Motor neuron (in vitro differentiated cells): ENCODE results near the gene SLC49A4. TPM values are rescaled to one million over a fixed set of nuclear protein-coding genes. Genes with fewer than 3 reads are reported as not detected.

Experiments used
- ATAC-seq, 8 experiments: fragments of 200-7000 bp; cut with Tn5 transposase; replicated peaks in 6 of 8; 2 replicates each; pipeline ENCODE4 v1.8.0; 2021; ENCODE audit warnings: mild to moderate bottlenecking in 8 of 8, moderate library complexity in 8 of 8
- H3K27ac ChIP-seq, 2 donors: fragments of 250-450 bp; sonication (Bioruptor Pico); 2 replicates each; pipeline ENCODE4 v1.9.0; 2021; ENCODE audit warnings: antibody characterized with exemption in 2 of 2, mild to moderate bottlenecking in 2 of 2, moderate library complexity in 1 of 2
- H3K4me1 ChIP-seq, 2 donors: fragments of 250-450 bp; sonication (Bioruptor Pico); replicated peaks in 1 of 2; 2 replicates each; pipeline ENCODE4 v1.6.1; 2021; ENCODE audit warnings: antibody characterized with exemption in 2 of 2, mild to moderate bottlenecking in 2 of 2, moderate library complexity in 1 of 2
- H3K4me3 ChIP-seq, 5 donors: fragments of 250-450 bp; sonication (Bioruptor Pico); 2 replicates each; pipeline ENCODE4 v1.9.0; 2021; ENCODE audit warnings: antibody characterized with exemption in 5 of 5, mild to moderate bottlenecking in 5 of 5, moderate library complexity in 4 of 5
- WGBS, 10 experiments: fragments of 450-650 bp; shearing (Covaris generic); methylation state at CpG; one replicate each; pipeline ENCODE4 v1.0.0; 2022; 5-methylcytosine and 5-hydroxymethylcytosine counted together
- in situ Hi-C, 9 experiments: fragments of 400-800 bp; cut with MboI; loops; one replicate each; pipeline ENCODE4 v1.15.0; 2021; ENCODE audit warnings: low sequenced_read_pairs in 9 of 9, low pct_unique_long_range_greater_than_20kb in 2 of 9; ENCODE audit not compliant: unreplicated experiment in 9 of 9
- total RNA-seq, 8 experiments: library from RNA; unstranded; fragments of 300-600 nt; gene quantifications; 2 replicates each; pipeline versions ENCODE4 v1.2.3 to v1.2.4, GENCODE V29; 2022

The SLC49A4 gene
- total RNA-seq, 8 experiments from 2014 or later: 5.9 to 20.0 (median 10.3) TPM

DNA sequence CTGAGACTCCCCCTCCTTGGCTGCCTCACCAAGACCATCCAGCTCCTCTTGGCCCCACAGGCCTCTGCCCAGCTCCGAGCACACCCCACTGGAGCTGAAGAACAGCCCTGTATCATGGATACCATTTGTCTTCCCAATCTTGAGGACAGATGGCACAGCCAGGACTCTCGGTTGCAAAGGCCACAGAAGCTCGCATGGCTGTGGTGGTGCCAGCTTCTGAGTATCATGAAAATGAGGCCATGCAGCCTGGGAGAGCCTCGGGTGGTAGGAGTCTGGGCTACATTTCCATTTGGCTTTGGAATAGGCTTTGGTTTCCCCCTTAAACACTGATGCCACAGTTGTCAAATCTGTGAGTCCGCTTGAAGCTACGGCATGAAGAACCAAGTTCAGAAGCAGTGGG, 126.1 kb downstream of the SLC49A4 start:
- WGBS, 10 experiments: 92 to 100% (median 100%) methylated on average over 2 to 3 of the region's 6 CpGs; no CpG with 5 or more reads in 7 of the 10 experiments
- H3K4me3 ChIP-seq: no peak overlapping the region
- H3K27ac ChIP-seq: no peak overlapping the region
- in situ Hi-C loops: no loop called here
- H3K4me1 ChIP-seq: no peaks in the 10 kb centered on the region
- no peak for ATAC-seq

DNA sequence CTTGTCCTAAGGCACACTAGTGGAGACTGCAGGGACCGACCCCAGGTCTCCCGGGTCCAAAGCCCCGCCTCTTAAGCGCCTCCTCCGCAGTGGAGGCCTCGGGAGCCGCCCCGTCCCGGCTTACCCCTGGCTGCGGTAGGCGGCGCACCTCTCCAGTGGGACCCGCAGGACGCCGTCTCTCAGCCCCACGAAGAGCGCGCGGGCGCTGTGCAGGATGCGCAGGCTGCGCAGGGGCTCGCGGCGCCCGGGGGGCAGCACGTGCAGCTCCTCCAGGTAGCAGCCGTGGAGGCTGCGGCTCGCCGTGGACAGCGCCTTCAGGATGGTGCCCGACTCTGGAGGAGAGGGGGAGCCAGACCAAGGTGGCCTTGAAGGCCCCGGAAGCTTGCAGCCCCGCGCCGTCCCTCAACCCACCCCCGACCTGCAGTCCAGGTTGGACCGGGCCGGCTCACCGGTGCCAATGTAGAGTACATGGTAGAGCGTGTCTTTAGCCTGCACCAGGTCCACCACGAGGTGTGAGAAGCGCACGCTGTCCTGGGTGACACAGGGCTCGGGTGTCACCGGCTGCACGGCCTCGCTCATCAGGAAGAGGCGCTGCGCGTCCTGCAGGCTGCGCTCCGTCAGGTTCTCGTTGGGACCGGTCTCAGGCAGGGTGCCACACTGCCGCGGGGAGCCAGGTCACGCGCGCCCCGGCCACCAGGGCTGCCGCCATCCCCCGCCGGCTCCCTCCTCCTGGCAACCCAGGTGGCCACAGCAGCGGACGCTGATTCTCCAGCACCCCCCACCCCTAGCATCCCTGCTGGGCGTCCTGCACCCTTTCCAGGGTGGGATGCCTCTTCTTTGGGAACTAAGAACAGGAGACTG, 127.2 kb downstream of the SLC49A4 start:
- Histone ChIP-seq H3K4me1 (no peaks in the 10 kb centered on the region), H3K4me3 (no peak overlapping the region), H3K27ac (no peak overlapping the region)
- in situ Hi-C loops: no loop called here
- ATAC-seq: peak in 3 of 8 experiments; percentile 33 to 74 (median 45)
- WGBS, 10 experiments: 75 to 100% (median 95%) methylated on average over 2 to 7 of the region's 68 CpGs; no CpG with 5 or more reads in 7 of the 10 experiments

DNA sequence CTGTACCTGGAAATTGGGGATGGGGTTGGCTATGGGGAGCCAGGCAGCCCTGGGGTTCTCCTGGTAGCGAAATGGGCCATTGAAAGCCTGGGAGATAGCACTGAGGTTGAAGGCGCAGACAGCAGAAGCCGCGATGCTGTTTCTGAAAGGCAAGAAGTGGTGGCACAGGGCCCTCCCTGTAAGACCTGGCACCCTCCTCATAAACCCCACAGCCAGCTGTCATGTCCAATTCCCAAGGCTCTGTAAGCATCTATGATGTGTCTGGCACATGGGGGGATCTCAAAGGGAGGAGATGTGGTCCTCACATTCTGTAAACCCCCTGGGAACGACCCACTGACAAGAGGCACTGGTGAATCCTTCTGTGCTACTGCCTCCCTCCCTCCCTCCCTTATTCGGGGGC, 128.7 kb downstream of the SLC49A4 start:
- WGBS, 10 experiments: 36 to 100% (median 76%) methylated on average over 1 to 5 of the region's 6 CpGs; no CpG with 5 or more reads in 5 of the 10 experiments
- in situ Hi-C loops: no loop called here
- no peak for ATAC-seq

DNA sequence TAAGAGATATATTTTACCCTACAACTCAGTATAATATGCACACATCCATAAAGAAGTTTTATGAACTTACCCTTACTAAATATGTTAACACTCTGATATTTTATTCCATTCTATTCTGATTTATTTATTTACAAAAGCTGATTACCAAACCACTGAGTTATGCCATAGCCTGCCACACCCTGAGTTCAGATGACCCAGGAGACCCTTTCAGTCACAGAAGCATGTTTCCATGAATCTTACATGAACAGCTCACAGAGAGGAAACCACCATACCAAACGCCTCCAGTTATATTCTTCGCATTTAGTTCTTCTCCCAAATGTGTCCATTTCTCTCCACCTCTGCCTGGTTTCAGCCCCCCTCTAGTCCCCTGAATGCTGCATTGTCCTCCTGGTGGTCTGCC, 129.2 kb downstream of the SLC49A4 start:
- H3K27ac ChIP-seq: no peak overlapping the region
- peak in 3 of 8 experiments; percentile 30 to 74 (median 68) for ATAC-seq
- WGBS, 10 experiments: 0 to 100% (median 80%) methylated on average over 1 to 2 of the region's 2 CpGs; no CpG with 5 or more reads in 5 of the 10 experiments
- no peak overlapping the region for H3K4me3 ChIP-seq
- in situ Hi-C loops: no loop called here
- H3K4me1 ChIP-seq: no peaks in the 10 kb centered on the region

More for the DNA sequence above, 128.7 kb downstream of the SLC49A4 start:
- no peaks in the 10 kb centered on the region for H3K4me1 ChIP-seq
- H3K4me3 ChIP-seq: no peak overlapping the region
- no peak overlapping the region for H3K27ac ChIP-seq

DNA sequence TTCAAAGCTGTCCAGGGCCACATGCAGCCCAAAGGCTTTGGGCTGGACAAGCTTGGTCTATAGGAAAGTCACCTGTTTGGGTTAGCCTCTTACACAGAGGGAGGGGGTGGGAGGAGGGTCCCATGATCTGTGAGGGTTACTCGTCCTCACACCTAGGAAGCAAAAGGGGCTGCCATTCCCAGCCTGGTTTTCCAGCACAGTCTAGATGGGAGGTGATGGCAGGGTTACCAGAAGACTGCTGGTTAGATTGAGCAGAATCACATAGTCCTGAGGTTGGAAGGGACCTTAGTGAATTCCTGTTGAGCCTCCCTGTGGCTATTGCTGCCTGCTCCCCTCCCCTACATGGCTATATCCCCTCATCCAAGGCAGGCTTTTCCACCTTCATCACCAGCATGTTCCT, 130.9 kb downstream of the SLC49A4 start:
- ATAC-seq: no peak
- WGBS, 10 experiments: 71% methylated on average over 1 of the region's 1 CpG; no CpG with 5 or more reads in 9 of the 10 experiments
- Histone ChIP-seq H3K27ac (no peak overlapping the region), H3K4me3 (no peak overlapping the region), H3K4me1 (peaks cover 12 to 13% of the 10 kb centered on the region in 2 donors)
- in situ Hi-C loops: loop anchor here in 1 of 9 experiments (25.0 kb wide), 1 partner anchor 112 kb away; the partner anchor contains the start of gene SEMA5B

DNA sequence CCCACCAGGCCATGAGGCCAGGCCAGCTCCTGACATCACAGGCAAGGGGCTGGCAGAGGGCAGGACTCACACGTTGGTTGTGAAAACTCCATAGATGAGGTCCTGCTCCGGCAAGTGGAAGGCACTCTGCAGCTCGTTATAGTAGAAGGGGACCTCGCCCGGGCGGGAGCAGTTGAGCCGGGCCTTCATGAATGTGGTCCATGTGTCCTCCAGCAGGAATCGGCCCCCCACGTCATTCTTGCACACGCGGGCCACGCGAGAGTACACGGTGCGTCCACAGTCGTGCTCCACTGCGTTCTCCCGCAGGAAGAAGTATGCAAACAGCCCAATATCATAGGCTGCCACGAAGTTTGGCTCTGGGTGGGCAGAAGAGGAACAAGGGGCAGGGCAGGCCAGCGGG, 131.5 kb downstream of the SLC49A4 start:
- H3K4me1 ChIP-seq: peaks cover 12 to 13% of the 10 kb centered on the region in 2 donors
- in situ Hi-C loops: loop anchor here in 1 of 9 experiments (25.0 kb wide), 1 partner anchor 111 kb away; the partner anchor contains the start of gene SEMA5B
- peak in 1 of 8 experiments; percentile 3 for ATAC-seq
- H3K4me3 ChIP-seq: no peak overlapping the region
- no peak overlapping the region for H3K27ac ChIP-seq
- 57 to 96% (median 83%) methylated on average over 1 to 9 of the region's 20 CpGs; no CpG with 5 or more reads in 4 of the 10 experiments for WGBS, 10 experiments

DNA sequence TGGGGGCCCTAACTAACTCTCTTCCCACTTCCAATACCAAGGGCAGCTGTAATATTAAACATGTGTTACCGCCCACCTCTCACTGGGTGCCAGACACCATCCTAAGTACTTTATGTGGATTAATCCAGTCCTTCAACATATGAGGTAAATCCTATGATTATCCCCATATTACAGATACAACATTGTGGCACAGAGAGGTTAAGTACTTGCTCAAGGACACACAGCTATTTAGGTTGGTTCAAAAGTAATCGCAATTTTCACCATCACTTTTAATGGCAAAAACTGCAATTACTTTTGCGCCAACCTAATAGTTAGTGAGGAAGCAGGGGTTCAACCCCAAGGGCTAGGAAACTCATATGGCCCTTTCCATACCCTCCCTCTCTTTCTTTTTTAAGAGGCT, 131.9 kb downstream of the SLC49A4 start:
- 50 to 100% (median 100%) methylated on average over 1 to 3 of the region's 3 CpGs; no CpG with 5 or more reads in 5 of the 10 experiments for WGBS, 10 experiments
- Histone ChIP-seq H3K27ac (no peak overlapping the region), H3K4me3 (no peak overlapping the region), H3K4me1 (peaks cover 12 to 13% of the 10 kb centered on the region in 2 donors)
- ATAC-seq: no peak
- in situ Hi-C loops: loop anchor here in 1 of 9 experiments (25.0 kb wide), 1 partner anchor 110 kb away; the partner anchor contains the start of gene SEMA5B

DNA sequence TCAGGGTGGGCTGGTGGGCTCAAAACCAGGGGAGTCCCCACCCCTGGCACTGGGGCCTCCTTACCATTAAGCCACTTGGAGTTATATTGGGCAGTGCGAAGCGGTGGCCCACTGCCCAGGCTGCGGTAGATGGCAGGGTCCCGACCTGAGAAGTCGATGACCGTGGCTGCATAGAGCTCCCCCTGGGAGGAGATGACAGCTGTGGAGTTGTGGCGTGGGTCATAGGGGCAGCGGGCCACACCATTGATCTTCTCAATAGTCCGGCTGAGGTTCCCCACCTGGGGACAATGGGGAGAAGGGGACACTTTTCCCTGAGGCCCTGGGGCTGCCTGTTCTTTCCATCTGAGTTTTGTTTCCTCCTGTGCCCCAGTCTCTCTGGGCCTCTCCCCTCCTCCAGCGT, 132.9 kb downstream of the SLC49A4 start:
- Histone ChIP-seq H3K27ac (no peak overlapping the region), H3K4me3 (no peak overlapping the region), H3K4me1 (peaks cover 12 to 13% of the 10 kb centered on the region in 2 donors)
- ATAC-seq: no peak
- in situ Hi-C loops: loop anchor here in 1 of 9 experiments (25.0 kb wide), 1 partner anchor 110 kb away; the partner anchor contains the start of gene SEMA5B
- 93 to 100% (median 100%) methylated on average over 1 to 2 of the region's 10 CpGs; no CpG with 5 or more reads in 6 of the 10 experiments for WGBS, 10 experiments

DNA sequence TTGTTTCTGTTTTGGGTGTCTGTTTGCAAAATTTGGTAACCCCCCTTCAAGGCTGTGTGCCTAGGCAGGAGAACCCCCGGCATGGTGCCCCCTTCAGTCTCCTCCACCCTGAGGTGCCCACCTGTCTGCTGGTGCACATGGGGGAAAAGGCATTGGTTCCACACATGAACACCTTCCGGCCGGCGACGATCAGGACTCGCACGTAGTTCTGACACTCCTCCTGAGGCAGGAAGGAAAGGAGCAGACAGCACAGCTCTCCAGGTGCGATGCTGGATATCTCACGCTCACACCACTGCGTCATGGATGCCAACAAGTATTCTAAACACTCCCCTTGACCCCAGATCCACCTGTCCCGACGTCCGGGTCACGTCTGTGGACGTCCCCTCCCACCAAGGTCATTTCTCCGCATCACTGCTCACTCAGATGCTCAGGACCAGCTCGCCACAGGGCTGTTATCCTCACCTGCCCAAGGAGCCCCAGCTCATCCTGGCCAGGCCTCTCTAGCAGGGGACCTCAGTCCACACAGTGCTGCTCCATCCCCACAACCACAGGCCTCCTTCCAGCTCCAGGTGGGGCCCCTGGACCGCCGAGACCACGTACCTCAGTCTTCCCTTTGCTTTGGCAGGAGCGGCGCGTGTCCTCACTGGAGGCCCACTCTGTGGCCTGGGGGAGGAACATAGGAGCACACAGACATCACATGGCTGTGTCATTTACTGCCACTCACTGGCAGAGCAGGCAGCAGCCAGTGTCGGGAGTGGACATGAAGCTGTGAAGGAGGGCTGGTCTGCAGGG, 133.7 kb downstream of the SLC49A4 start:
- in situ Hi-C loops: loop anchor here in 1 of 9 experiments (25.0 kb wide), 1 partner anchor 109 kb away; the partner anchor contains the start of gene SEMA5B
- H3K4me3 ChIP-seq: no peak overlapping the region
- no peak overlapping the region for H3K27ac ChIP-seq
- peak in 6 of 8 experiments; percentile 12 to 36 (median 20) for ATAC-seq
- peaks cover 12 to 13% of the 10 kb centered on the region in 2 donors for H3K4me1 ChIP-seq
- 76 to 100% (median 91%) methylated on average over 1 to 11 of the region's 24 CpGs; no CpG with 5 or more reads in 4 of the 10 experiments for WGBS, 10 experiments

DNA sequence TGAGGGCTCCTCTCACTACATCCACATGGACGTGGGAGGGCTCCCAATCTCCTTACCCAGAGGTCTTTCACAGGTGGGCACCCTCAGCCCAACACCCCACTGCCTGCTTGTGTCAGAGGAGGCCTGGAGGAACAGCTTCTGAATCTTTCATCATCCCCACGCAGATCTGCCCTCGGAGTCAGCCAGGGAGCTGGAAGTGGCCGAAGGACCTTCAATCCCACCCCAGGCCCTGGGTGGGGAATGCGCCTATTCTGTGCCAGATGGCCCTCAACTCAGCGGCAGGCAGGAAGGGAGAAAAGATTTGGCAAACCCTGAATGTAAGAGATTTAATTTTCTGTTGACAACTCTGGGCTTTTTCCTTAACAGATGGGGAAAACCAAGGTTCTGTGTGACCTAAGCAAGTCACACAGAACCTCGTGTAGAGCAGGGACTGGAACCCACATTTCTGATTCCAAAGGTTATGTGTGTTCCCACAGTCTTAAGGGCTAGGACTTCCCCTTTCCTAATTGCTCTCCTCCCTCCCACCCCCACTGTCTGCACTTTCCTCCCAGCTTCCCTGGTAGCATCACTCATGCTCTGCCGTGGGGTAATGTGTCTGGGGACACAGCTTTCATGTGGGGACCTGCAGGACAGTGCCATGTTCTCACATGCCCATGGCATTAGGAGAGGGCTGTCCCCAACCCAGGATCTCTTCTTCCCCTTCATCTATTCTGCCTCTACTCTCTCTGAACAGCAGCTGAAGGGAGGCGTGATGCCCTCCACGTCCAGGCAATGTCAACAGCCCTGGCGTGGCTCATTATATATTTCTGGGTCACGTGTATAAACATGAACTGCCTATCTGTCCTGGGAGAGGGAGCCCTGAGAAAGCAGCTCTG, 134.6 kb downstream of the SLC49A4 start:
- in situ Hi-C loops: loop anchor here in 1 of 9 experiments (25.0 kb wide), 1 partner anchor 108 kb away; the partner anchor contains the start of gene SEMA5B
- WGBS, 10 experiments: 12 to 100% (median 65%) methylated on average over 1 to 7 of the region's 12 CpGs; no CpG with 5 or more reads in 4 of the 10 experiments
- ATAC-seq: peak in 6 of 8 experiments; percentile 3 to 63 (median 35)
- peaks cover 12 to 13% of the 10 kb centered on the region in 2 donors for H3K4me1 ChIP-seq
- peak overlapping the region in 1 of 2 donors; percentile 74 for H3K27ac ChIP-seq
- no peak overlapping the region for H3K4me3 ChIP-seq

DNA sequence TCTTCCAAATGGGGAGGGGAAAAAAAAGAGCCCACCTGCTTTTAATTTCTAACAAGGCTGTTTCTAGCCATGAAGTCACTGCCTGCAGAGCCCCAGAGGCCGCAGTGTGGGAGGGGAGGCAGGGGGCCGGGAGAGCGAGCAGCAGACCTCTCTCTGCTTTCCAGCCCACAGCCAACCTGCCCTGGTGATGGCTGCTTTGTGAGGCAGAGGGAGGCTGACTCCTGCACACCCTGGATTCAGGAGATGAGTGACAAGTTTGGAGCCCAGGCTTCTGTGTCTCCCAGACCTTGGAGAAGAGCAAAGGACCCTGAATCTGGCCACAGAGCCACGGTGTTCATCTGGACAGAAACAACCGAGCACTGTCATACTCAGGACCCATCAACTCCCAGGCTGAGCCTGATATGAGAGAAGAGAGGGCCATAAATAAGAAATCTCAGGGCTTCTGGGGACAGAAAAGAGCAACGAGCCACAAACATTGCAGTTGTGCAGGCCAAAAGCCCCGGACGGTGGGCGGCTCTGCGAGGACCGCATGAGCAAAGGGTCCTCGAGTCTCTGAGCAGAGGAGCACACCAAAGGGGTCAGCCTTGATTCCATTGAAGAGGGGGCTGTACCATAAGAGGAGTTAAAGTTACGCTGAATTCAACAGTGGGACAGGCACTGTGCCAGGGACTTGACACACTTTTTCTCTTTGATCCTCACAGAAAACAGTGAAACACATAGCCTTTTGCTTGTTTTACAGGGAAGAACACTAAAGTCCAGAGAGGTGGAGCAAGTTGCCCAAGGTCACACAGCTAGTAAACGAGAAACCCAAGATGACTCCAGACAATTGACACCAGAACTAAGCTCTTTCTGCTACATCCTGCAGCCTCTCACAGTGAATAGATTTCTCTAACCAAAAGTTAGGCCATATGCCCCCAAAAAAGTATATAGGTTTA, 135.5 kb downstream of the SLC49A4 start:
- Histone ChIP-seq H3K4me1 (peaks cover 12 to 13% of the 10 kb centered on the region in 2 donors), H3K4me3 (no peak overlapping the region), H3K27ac (peak overlapping the region; percentile 63 to 74)
- in situ Hi-C loops: loop anchor here in 1 of 9 experiments (25.0 kb wide), 1 partner anchor 107 kb away; the partner anchor contains the start of gene SEMA5B
- peak in 5 of 8 experiments; percentile 89 to 95 (median 93) for ATAC-seq
- 46 to 90% (median 75%) methylated on average over 1 to 9 of the region's 14 CpGs; no CpG with 5 or more reads in 1 of the 10 experiments for WGBS, 10 experiments
